Stimulated activated naive CD8-positive, alpha-beta T cell treated with anti-CD3 and anti-CD28 coated beads, Interleukin-15, amount 100 ng/mL, for 72 hours (primary cell): ENCODE data around the gene OPRL1.
A peak's percentile ranks its signal among the peaks of the same experiment; 100 is the strongest.

ENCODE experiments used
- ATAC-seq: fragments of 150-1000 bp; cut with Tn5 transposase; 2 replicates; pipeline ENCODE4 v1.10.0; 2021; ENCODE audit warnings: mild to moderate bottlenecking, moderate library complexity
- DNase-seq, 2 donors: peaks; one replicate each; pipeline ENCODE4 v3.0.0; 2021 to 2022
- H3K27ac Mint-ChIP-seq, 2 donors: one replicate each; pipeline ENCODE4 v1.8.0; 2022; ENCODE audit warnings: mild to moderate bottlenecking in 2 of 2, mixed read lengths in 2 of 2, moderate library complexity in 2 of 2
- H3K27me3 Mint-ChIP-seq: one replicate; pipeline ENCODE4 v1.8.0; 2022; ENCODE audit warnings: mixed read lengths
- H3K4me1 Mint-ChIP-seq: one replicate; pipeline ENCODE4 v1.8.0; 2022; ENCODE audit warnings: mild to moderate bottlenecking, mixed read lengths
- H3K4me3 Mint-ChIP-seq, 2 donors: one replicate each; pipeline ENCODE4 v1.8.0; 2022; ENCODE audit warnings: mild to moderate bottlenecking in 2 of 2, mixed read lengths in 2 of 2, moderate library complexity in 1 of 2
- H3K9me3 Mint-ChIP-seq, 2 donors: one replicate each; pipeline ENCODE4 v1.8.0; 2022; ENCODE audit warnings: mixed read lengths in 2 of 2

The OPRL1 gene

DNA sequence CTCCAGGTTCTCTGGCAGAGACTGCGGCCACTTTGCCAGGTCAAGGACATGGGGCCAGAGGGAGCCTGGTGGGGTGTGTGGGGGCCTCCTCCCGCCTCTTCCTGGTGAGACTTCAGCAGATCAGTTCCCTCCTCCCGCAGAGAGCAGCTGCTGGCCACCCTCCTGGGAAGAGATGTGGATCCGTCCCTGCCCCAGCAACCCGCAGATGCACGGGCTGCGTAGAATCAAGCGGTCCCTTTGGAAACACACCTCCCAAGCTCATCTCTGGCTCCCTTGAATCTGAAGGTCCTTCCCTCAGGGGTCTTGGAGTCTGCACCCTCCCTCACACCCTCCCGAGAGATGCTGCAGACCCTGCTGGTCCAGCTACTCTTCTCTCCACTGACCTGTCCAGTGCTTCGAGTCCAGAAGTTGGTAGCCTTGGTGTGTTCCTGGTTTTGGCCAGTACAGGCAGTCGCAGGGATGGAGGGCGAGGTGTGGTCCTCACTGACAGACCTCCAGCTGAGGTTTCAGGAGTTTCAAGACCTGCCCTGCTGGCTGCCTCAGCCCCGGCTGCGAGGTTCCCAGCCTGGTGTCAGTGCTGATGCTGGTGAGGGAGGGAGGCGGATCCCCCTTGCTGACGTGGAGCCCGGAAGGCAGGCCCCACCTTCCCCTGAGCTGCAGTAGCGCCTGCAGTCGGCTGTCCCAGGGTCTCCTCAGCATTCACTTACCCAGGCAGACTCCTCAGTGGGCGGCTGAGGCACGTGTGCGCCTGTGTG is 27.3 kb downstream of the OPRL1 start, which contains the start of gene NPBWR2:
NPBWR2 (minus strand) TSS at position 585 of the 755 bp plus-strand sequence. CDS start 734 bp downstream, outside the sequence.
- DNase-seq (peak; percentile 1 to 24), ATAC-seq (peak; percentile 62)
- no peak within 1 kb of the TSS for H3K27ac Mint-ChIP-seq
- H3K4me1 Mint-ChIP-seq, result peaks cover 17% of the 10 kb centered on the region
- H3K9me3 Mint-ChIP-seq, result no peaks in the 10 kb centered on the region
- no peak within 1 kb of the TSS for H3K4me3 Mint-ChIP-seq
- peaks cover 19% of the 10 kb centered on the region for H3K27me3 Mint-ChIP-seq

DNA sequence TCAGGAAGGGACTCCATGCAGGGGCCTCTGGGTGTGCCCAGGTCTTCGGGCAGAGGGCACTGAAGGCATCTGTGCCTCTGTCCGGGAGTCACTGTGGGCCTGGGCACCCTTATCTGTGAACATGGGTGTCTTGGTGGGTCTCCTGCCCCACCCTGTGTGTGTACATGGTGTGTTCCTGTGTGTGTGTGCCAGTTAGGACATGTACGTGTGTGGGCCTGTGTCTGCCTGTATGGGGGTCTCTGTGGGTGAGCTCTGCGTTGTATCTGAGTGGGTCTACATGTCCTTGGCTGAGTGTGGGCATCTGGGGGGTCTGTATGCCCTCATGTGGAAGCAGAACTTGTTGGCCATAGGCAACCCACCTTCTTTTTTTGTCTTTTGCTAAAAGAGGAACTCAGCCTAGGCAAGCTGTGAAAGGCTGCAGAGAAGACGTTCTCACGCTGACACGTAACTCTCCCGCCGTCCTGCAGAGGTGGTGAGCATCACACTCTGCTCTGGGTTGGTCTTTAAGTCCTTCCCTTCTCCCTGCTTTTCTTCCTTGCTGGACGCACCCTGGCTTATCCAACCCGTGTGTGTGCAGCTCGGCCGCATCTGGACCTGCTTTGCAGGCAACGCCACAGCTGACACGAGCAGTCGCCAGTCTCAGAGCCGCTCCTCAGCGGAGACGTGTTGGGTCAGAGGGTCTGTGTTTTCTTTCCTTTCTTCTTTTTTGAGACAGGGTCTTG is 28.0 kb downstream of the OPRL1 start:
- Mint-ChIP-seq H3K4me1 (peaks cover 15% of the 10 kb centered on the region), H3K27me3 (peaks cover 13% of the 10 kb centered on the region), H3K4me3 (no peak overlapping the region), H3K9me3 (no peaks in the 10 kb centered on the region), H3K27ac (no peak overlapping the region)
- peak in 1 of 2 donors; percentile 7 for DNase-seq
- peak; percentile 13 for ATAC-seq

DNA sequence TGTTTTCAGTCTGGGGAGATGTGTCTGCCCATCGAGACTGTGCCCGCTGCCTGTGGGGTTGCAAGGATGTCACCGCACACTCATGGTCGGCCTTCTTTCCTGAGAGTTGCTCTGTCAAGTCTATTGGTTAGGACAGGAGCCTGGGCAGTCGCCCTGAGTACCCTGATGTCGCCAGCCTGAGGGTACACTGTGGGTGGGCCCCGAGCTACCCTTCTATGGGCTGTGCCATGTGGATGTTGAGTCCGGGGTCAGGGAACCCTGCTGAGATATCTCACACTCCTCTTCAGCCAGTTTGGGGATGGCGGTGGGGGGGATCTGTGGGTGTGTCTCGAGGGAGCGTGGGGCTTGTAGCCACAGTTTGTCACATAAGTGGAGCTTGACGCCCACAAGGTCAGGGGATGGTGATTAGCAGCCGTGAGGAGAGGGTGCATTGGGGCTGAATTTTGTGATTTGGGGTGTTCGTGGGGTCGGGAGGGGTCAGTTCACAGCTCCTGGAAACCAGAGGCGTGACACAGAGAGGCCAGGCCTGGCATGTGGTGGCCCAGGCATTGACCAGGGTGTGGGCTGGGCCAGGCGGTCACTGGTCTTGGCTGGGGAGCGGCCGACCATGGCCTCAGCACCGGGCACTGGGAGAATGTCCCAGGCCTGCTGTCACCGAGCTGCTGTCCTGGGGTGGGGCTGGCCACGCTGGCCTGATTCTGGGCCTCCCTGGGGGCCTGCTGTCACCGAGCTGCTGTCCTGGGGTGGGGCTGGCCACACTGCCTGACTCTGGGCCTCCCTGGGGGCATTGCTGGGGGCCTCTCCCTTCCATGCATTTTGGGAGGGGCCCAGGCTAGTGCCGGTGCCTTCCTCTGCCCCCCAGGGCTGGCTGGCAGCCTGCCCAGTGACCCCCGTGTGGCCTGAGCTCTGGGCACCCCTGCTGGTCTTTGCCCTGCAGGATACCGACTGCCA is 29.1 kb downstream of the OPRL1 start:
- peaks cover 11% of the 10 kb centered on the region for H3K4me1 Mint-ChIP-seq
- no peaks in the 10 kb centered on the region for H3K9me3 Mint-ChIP-seq
- ATAC-seq (no peak), DNase-seq (peak in 1 of 2 donors; percentile 9)
- H3K27me3 Mint-ChIP-seq, result peaks cover 2% of the 10 kb centered on the region
- no peak overlapping the region for H3K4me3 Mint-ChIP-seq
- H3K27ac Mint-ChIP-seq, result no peak overlapping the region

DNA sequence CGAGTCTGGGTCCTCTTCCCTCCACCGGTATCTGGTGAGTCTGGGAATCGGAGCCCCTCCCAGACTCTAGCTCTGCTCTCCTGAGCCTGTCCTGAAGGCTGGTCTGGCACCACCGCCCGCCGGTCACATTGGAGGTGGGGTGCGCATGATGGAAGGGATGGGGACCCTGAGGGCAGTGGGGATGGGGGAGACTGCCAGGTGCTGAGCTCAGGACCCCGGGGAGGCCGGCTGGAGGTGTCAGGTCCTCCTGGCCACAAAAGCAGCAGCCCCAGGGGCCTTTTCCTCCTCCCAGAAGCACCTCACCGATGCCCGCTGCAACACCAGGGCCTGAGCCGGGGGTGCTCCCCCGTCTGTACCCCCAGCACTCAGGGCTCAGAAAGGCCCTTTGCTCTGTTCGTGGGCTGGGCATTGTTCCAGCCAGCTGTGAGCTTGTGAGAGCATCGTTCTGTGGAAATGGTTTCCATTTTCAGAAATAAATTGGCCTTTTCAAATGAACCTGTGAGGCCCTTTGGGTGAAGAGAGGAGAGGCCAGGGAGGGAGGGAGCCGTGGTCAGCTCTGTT is 30.0 kb downstream of the OPRL1 start:
- Mint-ChIP-seq H3K27ac (no peak overlapping the region), H3K9me3 (no peaks in the 10 kb centered on the region), H3K4me3 (no peak overlapping the region), H3K4me1 (peaks cover 11% of the 10 kb centered on the region), H3K27me3 (no peaks in the 10 kb centered on the region)
- DNase-seq (no peak), ATAC-seq (no peak)

DNA sequence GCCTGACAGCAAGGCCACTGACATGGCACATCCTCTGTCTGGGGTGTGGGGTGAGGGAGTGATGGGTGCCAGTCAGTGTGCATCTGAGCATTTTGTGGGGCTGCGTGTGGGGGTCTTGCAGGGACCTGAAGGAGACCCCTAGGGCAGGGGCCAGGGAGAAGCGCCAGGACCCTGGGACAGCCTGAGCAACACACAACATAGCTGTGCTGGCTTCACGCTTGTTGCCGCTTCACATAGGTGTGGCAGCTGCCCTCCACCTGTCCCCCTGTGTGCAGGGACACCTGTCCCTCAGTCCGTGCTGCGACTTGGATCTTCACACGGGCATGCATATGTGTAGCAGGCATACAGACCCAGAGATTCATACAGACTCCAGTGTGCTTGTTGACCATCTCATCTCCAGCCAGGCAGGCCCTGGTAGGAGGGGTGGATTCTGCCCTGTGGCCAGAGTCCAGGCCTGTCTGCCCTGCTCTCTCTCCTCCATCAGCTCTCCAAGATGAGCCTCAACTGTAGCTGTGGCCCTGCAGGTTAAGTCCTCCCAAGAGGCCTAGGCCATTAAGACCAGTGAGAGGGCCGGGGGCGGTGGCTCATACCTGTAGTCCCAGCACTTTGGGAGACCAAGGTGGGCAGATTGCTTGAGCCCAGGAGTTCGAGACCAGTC is 30.7 kb downstream of the OPRL1 start:
- DNase-seq (no peak), ATAC-seq (no peak)
- peaks cover 11% of the 10 kb centered on the region for H3K4me1 Mint-ChIP-seq
- H3K27ac Mint-ChIP-seq, result no peak overlapping the region
- no peaks in the 10 kb centered on the region for H3K27me3 Mint-ChIP-seq
- H3K9me3 Mint-ChIP-seq, result no peaks in the 10 kb centered on the region
- no peak overlapping the region for H3K4me3 Mint-ChIP-seq

DNA sequence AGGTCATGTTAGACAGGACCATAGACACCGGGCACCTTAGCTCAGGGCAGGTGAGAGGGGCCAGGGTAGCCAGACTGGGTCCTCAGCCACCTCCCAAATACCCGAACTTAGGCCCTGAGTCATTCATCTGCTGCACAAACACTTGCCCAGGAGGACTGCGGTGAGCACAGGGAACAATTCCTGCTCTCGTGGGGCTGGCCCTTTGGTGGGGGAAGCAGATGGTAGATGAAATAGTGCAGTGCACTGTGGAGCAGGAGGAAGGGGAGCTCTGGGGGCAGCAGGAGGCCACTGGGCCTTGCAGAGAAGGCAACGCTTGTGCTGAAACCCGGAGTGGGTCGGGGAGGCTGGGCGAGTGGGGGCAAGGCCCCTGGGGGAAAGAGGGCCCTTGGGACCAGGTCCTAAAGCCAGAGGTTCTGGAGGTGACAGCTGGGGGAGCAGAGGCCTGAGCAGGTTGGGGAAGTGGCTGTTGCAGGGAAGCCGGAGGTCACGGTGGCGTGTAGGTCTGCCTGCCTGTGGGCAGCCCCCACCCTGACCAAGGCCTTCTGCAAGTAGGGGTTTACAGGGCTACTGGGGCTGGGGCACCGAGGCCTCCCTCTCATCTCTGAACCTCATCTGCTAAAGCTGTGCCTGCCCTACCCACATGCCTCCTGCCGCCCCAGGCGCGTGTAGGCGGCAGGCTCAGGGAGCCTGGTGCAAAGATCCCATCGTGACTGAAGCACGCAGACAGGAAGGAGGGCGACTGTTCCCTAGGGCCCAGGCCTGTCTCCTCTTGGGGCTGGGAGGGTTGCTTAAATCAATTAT is 32.2 kb downstream of the OPRL1 start:
- DNase-seq (peak in 1 of 2 donors; percentile 8), ATAC-seq (no peak)
- H3K4me3 Mint-ChIP-seq, result no peak overlapping the region
- peak overlapping the region in 1 of 2 donors; percentile 65 for H3K27ac Mint-ChIP-seq
- peaks cover 11% of the 10 kb centered on the region for H3K4me1 Mint-ChIP-seq
- no peaks in the 10 kb centered on the region for H3K27me3 Mint-ChIP-seq
- H3K9me3 Mint-ChIP-seq, result no peaks in the 10 kb centered on the region

DNA sequence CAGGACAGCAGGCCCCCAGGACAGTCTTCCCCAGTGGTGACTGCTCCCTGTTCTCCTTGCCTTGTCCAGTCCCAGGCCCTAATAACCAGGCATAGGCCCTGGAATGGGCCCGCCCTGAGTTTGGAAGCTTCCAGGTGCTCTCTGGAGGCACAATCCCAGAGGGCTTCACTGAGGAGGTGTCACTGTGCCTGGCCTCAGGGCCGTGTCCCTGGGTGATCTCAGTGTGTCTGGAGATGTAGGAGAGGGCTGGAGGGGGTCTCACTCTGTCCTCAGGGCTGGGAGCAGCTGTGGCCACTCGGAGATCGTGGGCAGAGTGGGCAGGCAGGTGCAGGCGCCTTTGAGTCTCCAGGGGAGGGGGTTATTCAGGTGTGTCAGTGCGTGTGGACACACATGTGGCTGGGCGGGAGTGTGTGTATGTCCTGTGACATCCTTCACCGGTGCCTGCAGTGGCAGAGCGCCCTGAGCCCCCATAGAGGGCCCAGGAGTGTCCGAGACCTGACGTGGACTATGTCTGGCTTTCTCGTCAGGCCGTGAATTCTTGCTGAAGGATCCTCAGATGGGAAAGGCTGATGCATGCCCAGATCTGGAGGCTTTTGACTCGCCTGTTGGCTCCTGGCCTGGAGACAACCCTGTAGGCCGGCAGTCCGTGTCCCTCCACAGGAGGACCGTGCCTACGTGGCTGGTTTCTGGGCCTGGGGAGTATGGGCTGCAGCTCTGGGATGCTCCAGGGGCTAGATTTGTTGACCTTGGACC is 33.0 kb downstream of the OPRL1 start:
- ATAC-seq (no peak), DNase-seq (no peak)
- Mint-ChIP-seq H3K27ac (peak overlapping the region in 1 of 2 donors; percentile 54), H3K4me3 (no peak overlapping the region), H3K4me1 (peaks cover 6% of the 10 kb centered on the region), H3K9me3 (no peaks in the 10 kb centered on the region), H3K27me3 (no peaks in the 10 kb centered on the region)

DNA sequence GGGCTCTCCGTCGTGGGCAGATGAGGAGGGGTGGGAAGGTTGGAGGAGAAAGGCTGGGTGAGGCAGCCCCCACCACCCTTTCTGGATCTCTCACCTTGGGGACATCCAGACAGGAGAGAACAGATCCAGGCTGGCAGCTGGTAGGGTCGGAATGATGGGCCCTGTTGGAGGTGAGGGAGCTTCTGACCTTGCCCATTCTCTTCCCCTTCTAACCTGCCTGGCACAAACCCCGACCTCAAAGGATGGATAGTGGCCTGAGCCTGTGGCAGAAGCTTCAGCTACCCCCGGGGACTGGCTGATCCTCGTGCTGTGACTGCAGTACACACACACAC is 33.5 kb downstream of the OPRL1 start:
- peaks cover 6% of the 10 kb centered on the region for H3K4me1 Mint-ChIP-seq
- DNase-seq, result no peak
- H3K27me3 Mint-ChIP-seq, result no peaks in the 10 kb centered on the region
- H3K9me3 Mint-ChIP-seq, result no peaks in the 10 kb centered on the region
- H3K27ac Mint-ChIP-seq, result no peak overlapping the region
- ATAC-seq, result no peak
- no peak overlapping the region for H3K4me3 Mint-ChIP-seq

DNA sequence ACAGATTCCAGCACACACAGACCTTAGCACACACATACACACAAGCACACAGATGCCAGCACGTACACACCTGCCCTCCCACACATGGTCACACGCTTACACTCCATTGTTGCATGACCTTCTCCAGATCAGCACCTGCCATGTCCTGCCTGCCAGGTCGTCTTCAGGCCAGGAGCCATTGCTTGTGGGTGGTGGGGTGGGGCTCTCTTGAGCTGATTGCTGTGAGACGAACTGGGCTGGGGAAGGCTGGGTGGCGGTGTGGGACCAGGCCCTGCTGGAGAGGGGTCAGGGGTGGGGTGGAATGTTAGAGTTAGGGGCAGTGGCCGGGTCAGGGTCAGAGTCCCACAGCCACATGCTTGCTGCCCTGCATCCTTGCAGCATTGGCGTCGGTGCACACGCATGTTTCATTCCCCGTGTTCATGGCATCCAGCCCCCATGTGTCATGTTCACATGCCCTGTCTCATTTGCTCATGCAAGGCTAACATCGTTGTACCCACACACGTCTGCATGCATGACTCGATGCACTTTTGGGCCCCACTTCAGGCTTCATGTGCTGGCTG is 34.0 kb downstream of the OPRL1 start:
- H3K4me3 Mint-ChIP-seq, result no peak overlapping the region
- H3K9me3 Mint-ChIP-seq, result no peaks in the 10 kb centered on the region
- DNase-seq (no peak), ATAC-seq (no peak)
- peaks cover 6% of the 10 kb centered on the region for H3K4me1 Mint-ChIP-seq
- no peak overlapping the region for H3K27ac Mint-ChIP-seq
- H3K27me3 Mint-ChIP-seq, result no peaks in the 10 kb centered on the region

DNA sequence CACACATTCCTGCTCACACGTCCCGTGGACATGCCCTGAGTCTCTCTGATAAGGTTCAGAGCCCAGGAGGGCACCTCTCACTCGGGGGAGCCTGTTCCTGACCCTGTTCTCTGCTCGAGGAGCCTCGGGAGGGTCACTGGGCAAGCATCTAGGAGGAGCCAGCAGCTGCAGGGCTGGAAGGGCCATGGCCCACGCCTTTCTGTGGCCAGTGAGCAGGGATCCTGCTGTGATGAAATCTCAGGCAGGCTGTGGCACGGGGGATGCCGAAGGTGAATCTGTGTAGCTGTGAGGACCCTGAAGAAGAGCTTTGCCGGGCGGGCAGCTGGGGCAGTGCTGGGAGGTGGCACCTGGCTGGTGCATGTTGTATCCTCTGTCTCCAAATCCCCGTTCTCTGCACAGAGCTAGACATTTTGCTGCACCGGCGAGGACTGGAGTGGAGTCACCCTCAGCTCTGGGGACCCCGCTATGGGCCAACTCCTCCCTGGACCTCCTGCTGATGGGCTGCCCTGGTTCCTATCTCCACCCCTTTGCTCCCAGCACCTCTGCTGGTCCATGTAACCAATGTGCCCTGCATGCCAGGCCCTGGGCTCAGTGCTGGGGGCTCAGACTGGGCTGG is 34.6 kb downstream of the OPRL1 start:
- Mint-ChIP-seq H3K4me3 (no peak overlapping the region), H3K4me1 (peaks cover 7% of the 10 kb centered on the region), H3K27ac (no peak overlapping the region), H3K9me3 (no peaks in the 10 kb centered on the region), H3K27me3 (no peaks in the 10 kb centered on the region)
- ATAC-seq (no peak), DNase-seq (peak in 1 of 2 donors; percentile 7)

DNA sequence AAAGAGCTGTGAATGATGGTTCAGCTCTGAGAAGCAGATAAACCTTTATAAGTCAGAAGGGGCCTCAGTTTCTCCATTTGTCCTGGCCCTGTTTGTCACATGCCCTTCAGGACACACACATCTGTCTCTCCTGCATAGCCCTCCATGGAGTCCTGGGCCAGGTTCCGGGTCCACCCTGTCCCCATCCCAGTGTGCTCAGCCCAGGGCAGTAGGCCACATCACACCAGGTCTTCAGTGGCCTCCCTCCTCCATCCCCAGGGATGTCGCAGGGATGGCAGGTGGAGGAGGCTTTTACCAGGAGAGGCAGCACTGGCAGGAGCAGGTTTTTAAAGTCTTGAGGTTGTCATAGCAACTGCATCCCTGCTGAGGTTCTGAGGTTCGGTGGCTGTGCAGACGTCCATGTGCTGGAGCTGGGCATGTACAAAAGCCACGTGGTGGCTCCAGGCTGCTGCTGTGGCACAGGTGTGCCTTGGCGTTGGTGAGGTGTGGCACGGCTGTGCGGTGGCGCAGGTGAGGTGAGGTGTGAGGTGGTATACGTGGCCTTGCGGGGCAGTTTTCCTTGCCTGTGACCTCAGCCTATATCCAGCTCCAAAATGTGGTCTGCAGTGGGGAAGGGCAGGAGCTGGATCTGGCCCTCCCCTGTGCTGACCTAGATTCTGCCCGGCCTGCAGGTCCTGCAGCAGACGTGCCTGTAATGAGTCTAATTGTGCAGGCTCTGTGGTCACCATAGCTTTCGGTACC is 35.5 kb downstream of the OPRL1 start:
- peak in 1 of 2 donors; percentile 8 for DNase-seq
- H3K27ac Mint-ChIP-seq, result no peak overlapping the region

DNA sequence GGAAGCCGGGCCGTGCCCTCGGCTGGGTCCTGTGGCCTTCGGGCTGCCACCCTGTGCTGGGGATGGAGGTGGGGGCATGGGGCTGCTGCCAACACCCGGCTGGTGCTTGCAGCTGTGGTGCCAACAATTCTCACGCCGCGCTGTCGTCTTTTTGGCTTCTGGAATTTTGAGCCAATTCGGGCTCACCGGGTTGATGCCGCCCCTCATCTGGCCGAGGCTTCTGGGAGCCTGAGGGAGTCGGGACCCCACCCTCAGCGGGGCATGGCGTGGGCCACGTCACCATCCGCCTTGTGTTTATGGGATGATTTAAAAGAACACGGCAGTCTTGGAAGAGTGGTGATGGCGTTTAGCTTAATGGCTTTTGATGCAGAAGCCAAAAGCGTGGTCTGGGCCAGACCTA is 36.1 kb downstream of the OPRL1 start:
- no peak overlapping the region for H3K27ac Mint-ChIP-seq
- no peak for ATAC-seq
- H3K4me1 Mint-ChIP-seq, result peaks cover 19% of the 10 kb centered on the region
- H3K27me3 Mint-ChIP-seq, result no peaks in the 10 kb centered on the region
- DNase-seq, result no peak
- no peak overlapping the region for H3K4me3 Mint-ChIP-seq
- H3K9me3 Mint-ChIP-seq, result no peaks in the 10 kb centered on the region

More for the DNA sequence above, 35.5 kb downstream of the OPRL1 start:
- no peak overlapping the region for H3K4me3 Mint-ChIP-seq
- H3K27me3 Mint-ChIP-seq, result no peaks in the 10 kb centered on the region
- H3K9me3 Mint-ChIP-seq, result no peaks in the 10 kb centered on the region
- ATAC-seq, result no peak
- peaks cover 16% of the 10 kb centered on the region for H3K4me1 Mint-ChIP-seq
